Measurements from ENCODE around the gene CC2D2B. TPM values are rescaled to one million over a fixed set of nuclear protein-coding genes. Genes with fewer than 3 reads are reported as not detected.
"Not testable (repeated sequence)": the region's sequence is repeated elsewhere in the genome, so short reads cannot be mapped to it uniquely, and the experiment has no call there.

The CC2D2B gene
- total RNA-seq, 1 experiment from 2014 or later: not detected

DNA sequence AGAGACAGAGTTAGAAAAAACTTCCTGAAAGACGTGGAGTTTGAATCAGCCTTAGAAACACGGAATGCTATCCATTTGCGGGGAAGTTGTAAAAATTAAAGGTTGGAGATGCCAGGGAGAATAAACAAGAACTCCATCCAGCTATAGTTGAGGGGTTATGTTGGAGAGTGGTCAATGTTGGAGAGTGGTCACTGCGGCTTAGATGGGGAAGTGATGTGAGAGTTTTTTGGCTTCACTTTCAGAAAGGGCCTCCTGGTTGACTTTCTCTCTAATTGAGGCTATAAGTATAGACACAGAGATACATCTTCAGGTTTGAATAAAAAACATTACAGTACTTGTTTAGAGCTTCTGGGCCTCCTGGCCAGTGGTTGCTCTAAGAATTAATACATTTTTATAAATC lies 675 bp downstream of the CC2D2B start:
- no peak for DNase-seq (ENCODE audit: low spot score)

- no peak for DNase-seq (ENCODE audit: low spot score)
Observed at GRCh38 chr10:95909561-95909960, 1.8 kb downstream of the CC2D2B start.

- DNase-seq (ENCODE audit: low spot score): not testable (repeated sequence)
Observed at GRCh38 chr10:95916039-95916438, 8.3 kb downstream of the CC2D2B start.

DNA sequence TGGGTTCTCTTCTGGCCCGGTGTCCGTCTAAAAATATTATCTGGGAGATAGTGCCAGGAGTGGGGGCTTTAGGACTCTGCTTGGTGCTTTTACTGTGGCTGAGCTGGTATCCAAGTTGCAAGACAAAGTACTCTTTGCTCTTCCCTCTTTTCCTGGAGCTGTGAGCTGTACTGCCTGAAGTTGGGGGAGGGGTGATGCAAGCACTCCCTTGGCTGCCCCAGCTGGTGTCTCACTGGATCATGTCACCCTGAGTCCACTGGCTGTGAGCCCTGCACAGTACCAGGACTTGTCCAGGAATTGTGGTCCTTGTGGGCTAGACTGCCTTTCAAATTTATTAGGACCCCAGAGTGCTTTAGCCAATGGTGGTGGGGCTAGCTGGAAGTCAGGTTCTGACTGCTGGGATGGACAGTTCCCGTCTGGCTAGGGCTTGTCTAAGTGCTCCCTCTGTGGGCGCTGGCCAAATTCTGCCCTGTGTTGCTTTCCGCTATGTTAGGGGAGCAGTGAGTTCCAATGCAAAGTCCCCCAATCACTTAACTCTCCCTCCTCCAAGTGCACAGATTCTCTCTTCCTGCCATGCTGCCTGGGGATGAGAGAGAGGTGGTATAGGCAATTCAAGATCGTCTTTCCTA lies 13.1 kb downstream of the CC2D2B start:
- DNase-seq (ENCODE audit: low spot score): no peak

DNA sequence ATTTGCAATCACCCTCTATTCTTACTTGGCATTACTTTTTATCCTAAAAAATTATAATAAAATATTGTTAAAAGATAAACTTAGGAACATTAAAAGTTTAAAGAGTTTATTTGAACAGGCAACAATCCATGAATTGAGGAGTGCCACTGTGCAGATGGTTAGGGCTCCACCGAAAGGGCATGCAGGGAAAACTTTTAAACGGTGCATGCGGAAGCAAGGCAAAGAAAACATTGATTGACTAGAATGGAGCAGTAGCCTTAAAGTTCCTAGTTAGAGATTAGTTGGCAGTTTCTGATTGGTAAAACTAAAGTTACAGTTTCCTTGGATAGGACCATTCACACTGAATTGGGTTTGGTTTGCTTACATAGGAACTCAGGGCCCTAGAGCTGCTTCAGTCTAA lies 17.3 kb downstream of the CC2D2B start:
- no peak for DNase-seq (ENCODE audit: low spot score)

DNA sequence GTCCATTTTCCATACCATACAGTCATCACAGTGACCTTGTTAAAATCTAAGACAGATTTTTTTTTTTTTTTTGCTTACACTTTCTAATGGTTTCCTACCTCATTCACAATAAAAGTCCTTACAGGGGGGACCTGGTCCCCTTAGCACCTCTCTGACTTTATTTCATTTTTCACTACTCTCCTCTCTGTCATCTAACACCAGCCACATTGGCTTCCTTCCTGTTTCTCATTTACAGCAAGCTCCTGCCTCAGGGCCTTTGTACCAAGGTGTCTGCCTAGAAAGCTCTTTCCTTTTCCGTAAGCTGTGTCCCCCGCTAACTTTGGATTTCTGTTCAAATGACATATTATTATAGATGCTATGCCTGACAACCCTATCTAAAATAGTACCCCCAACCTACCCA lies 27.7 kb downstream of the CC2D2B start:
- DNase-seq (ENCODE audit: low spot score): no peak

GRCh38 chr10:95941115-95941514 lies 33.3 kb downstream of the CC2D2B start:
- DNase-seq (ENCODE audit: low spot score): no peak

DNA sequence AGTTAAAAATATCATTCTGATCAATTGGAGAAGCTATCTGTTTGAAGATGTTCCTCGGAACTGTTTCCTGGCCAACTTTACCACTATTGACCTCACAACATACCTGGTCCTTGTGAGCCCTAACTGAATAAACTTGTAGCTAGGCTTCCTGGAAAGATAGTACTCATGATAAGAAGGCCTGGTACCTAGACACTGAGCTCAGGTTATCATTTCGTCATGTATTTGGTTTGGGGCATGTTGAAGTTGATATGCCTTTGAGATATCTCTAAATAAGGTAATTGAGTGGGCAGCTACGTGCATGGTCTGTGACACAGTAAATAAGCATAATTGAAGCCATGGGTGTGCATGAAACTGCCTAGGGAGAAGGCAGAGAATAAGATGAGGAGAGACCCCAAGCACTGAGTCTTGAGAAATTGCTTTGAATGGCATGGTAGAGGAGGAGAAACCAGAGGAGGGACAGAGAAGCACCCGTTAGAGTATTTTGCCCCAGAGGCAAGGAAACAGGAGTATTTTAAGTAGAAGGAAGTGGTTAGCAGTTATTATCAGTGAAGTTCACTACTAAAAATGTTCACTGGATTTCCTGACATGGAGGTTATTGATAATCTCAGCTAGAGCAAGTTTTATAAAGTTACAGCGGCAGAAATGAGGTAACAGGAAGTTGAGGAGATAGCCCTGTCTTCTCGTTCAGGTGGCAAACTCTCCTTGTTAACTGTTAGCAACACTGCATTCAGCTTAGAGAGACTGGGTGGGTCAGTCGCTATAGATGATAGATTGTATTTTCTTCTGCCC lies 55.6 kb downstream of the CC2D2B start:
- no peak for DNase-seq (ENCODE audit: low spot score)

DNA sequence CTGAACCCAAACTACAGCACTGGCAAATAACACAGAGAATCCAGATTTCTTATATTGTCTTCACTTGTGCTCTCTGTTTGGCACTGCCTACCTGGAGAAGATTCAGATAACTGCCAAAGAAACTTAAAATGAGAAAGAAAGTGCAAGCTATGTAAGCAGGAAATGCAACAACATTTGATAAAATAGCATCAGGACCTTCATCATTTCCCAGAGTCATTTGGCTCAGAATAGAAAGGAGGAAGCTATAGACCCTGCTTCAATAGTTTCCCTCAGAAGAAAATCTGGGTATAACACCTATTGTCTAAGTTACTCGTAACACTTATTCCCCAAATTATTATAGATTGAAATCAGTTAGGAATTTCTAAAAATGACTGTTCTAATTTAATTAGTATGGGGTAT lies 56.2 kb downstream of the CC2D2B start:
- DNase-seq (ENCODE audit: low spot score): no peak

DNA sequence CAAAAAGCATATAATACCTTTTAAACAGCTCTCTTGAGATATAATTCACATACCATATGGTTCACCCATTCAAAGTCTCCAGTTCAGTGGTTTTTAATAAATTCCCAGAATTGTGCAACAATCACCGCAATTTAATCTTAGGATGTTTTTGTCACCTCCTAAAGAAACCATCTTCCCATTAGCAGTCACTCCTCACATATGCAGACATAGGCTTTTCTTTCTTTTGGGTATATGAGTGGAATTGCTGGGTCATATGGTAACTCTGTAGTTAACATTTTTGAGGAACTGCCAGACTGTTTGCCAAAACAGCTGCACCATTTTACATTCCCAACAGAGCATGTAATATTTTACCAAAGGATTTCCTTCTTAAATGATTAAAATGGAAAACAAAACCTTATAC lies 57.0 kb downstream of the CC2D2B start:
- DNase-seq (ENCODE audit: low spot score): no peak

- DNase-seq (ENCODE audit: low spot score): no peak
Observed at GRCh38 chr10:95976362-95977229, 68.8 kb downstream of the CC2D2B start.

DNA sequence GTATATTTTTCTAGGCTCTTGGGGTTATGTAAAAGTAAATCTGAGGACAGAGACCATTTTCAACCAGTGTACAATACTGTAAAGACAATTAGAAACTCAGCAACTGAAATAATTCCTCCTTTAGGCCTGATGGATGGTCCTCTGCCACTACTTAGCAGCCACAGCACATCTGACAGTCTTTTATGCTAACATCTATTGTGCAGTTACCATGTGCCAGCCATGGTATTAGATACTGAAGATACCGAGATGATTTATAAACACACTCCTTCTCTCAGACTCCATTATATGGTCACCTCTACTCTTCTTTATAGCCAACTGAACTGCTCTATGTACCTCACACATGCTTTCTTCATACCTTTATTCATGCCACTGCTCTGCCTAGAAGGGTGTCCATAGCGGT lies 74.4 kb downstream of the CC2D2B start:
- DNase-seq (ENCODE audit: low spot score): no peak

DNA sequence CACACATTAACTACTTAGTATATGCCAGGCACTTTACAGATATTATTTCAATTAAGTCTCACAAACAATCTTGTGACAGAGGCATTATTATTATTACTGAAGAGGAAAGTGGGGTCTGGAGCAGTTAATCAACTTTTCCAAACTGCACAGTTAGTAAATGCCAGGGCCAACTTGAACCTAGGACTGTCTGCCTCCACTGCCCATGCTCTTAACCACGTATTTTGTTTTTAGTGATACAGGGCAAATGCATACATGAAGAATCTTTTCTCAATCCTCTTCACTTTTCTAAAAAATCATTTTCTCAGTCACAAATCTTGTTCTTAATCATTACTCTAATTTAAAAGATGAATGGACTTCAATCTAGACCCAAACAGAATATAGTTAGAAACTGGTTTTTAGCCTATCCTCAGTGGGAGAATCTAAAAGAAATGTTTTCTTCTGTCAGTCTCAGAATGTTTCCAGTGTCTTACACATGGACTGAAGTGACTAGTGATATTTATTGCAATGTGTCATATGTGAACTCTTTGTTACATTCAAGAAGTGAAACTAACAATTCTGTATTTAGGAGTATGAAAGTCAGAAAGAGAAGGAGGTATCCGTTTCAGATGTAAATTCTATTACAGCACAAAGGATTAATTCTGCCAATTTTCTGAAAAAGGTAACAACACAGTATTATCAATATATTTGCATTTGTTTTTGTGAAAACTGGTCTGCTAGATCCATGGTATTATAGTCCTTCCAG lies 80.1 kb downstream of the CC2D2B start:
- DNase-seq (ENCODE audit: low spot score): no peak

GRCh38 chr10:95988702-95989101 lies 80.9 kb downstream of the CC2D2B start:
- peak; percentile 4 for DNase-seq (ENCODE audit: low spot score)

DNA sequence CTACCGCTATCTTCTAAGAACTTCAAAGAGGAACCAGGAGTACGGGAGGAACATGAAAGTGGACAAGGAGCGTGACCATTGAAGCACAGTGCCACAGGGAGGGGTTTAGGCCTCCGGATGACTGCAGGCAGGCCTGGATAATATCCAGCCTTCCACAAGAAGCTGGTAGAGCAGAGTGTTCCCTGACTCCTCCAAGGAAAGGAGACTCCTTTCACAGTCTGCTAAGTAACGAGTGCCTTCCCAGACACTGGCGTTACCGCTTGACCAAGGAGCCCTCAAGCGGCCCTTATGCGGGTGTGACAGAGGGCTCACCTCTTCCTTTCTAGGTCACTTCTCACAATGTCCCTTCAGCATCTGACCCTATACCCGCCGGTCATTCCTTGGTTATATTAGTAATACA lies 86.6 kb downstream of the CC2D2B start:
- not testable (repeated sequence) for DNase-seq (ENCODE audit: low spot score)

GRCh38 chr10:95998255-95998784 lies 90.5 kb downstream of the CC2D2B start:
- DNase-seq (ENCODE audit: low spot score): no peak

- DNase-seq (ENCODE audit: low spot score): no peak
Observed at GRCh38 chr10:96013956-96014355, 106.2 kb downstream of the CC2D2B start.

GRCh38 chr10:96014473-96015102 lies 106.8 kb downstream of the CC2D2B start:
- DNase-seq (ENCODE audit: low spot score): no peak

GRCh38 chr10:96017191-96017687 lies 109.5 kb downstream of the CC2D2B start:
- DNase-seq (ENCODE audit: low spot score): peak; percentile 92

DNA sequence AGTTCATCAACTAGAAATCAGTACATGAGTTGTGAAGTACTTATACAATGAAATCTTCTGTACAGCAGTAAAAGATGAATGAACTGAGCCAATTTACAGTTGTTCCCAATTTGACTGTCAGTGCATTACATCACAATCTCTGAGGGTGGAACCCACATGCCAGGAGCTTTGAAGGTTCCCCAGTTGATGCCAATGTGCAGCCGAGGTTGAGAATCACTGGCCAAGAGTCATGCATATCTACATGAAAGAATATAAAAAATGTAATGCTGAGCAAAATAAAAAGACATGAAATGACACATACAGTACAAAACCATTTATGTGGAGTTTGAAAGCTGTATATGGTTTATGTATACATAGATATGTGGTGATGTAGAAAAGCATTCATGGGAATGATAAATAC lies 113.6 kb downstream of the CC2D2B start:
- no peak for DNase-seq (ENCODE audit: low spot score)

GRCh38 chr10:96022739-96023138 lies 115.0 kb downstream of the CC2D2B start:
- DNase-seq (ENCODE audit: low spot score): no peak

All from HT-29 (cell line).